Measurements from ENCODE around the gene MAGEB18. TPM values are rescaled to one million over a fixed set of nuclear protein-coding genes. Genes with fewer than 3 reads are reported as not detected.

The MAGEB18 gene
- total RNA-seq = not detected in 2 replicates

GRCh38 chrX:26138274-26138673 lies at the start of gene MAGEB18:
Gene MAGEB18 (plus strand): TSS chrX:26138343. CDS start chrX:26138986, 643 bp downstream.

GRCh38 chrX:26160301-26160700 lies 22.2 kb downstream of the MAGEB18 start, which contains the start of gene MAGEB6B:
Gene MAGEB6B (plus strand): TSS chrX:26160601. CDS start chrX:26160601, 0 bp downstream.

Other genes with a start within 250 kb of the MAGEB18 start
- gene MAGEB6B, start 22.3 kb downstream of the MAGEB18 start, total RNA-seq = not detected in 2 replicates
- gene MAGEB6, start 54.1 kb downstream of the MAGEB18 start, total RNA-seq = not detected in 2 replicates
- gene MAGEB5, start 77.8 kb downstream of the MAGEB18 start, total RNA-seq = not detected in 2 replicates

Measured in placental pericyte (primary cell).